OCI-LY3 (cell line): Measurements from ENCODE around the gene GLI2.

Source experiments
- EZH2phosphoT487 ChIP-seq: fragments of 200-600 bp; shearing (Covaris generic); IDR thresholded peaks from 2 replicates; pipeline ENCODE4 v1.6.1; 2018; ENCODE audit warnings: antibody characterized with exemption, mixed run types, low read depth
- TF ChIP-seq, protein P1 (sequence below): fragments of 200-600, 300-600 bp; sonication (generic); IDR thresholded peaks from 2 replicates; pipeline ENCODE4 v1.5.1; 2014; ENCODE audit warnings: antibody characterized with exemption, low read length, low read depth

DNA sequence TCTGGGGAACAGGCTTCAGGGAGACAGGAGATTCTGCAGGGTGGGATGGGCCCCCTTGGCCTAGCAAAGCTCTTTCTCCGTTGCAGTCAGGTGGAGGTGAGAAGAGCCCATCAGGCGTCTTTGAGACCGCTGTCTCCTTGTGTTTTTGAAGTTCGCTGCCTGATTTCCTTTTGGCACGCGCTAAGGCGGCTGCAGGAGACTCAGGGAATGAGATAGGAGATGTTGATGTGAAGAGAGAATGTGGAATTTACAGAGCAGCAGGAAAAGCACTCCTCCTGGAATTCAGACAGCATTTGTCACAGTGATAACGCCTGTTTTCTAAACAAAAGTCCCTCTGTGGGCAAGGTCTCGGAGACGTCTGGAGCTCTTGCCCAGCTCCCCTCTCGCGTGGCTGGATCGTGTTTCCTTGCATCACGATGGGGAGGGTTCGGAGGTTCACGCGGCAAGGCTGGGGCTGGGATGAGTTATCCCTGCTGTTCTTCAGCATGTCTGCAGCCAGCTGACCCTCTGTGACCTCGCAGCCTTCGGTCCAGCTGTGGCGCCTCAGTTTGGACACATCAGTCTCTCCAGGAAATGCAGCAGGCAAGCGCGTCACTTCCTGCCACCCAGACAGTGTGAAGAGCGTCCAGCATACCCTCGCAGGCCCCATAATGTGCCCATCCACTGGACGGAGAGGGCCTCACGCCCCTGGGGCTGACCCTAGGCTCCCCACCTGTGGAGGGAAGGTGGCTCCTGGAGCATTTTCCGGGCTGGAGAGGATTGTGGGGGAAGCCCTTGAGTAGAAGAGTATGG, 30.2 kb downstream of the GLI2 start:
- TF ChIP-seq, protein P1, sequence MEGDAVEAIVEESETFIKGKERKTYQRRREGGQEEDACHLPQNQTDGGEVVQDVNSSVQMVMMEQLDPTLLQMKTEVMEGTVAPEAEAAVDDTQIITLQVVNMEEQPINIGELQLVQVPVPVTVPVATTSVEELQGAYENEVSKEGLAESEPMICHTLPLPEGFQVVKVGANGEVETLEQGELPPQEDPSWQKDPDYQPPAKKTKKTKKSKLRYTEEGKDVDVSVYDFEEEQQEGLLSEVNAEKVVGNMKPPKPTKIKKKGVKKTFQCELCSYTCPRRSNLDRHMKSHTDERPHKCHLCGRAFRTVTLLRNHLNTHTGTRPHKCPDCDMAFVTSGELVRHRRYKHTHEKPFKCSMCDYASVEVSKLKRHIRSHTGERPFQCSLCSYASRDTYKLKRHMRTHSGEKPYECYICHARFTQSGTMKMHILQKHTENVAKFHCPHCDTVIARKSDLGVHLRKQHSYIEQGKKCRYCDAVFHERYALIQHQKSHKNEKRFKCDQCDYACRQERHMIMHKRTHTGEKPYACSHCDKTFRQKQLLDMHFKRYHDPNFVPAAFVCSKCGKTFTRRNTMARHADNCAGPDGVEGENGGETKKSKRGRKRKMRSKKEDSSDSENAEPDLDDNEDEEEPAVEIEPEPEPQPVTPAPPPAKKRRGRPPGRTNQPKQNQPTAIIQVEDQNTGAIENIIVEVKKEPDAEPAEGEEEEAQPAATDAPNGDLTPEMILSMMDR: no peak
- TF ChIP-seq EZH2phosphoT487: no peak
